Cortex of kidney (tissue), 1 donor: ENCODE results near the gene TACO1.

Experiments used
- DNase-seq: peaks from one replicate; lab custom pipeline; 2025; lab: John Stamatoyannopoulos, UW

Gene TACO1

DNA sequence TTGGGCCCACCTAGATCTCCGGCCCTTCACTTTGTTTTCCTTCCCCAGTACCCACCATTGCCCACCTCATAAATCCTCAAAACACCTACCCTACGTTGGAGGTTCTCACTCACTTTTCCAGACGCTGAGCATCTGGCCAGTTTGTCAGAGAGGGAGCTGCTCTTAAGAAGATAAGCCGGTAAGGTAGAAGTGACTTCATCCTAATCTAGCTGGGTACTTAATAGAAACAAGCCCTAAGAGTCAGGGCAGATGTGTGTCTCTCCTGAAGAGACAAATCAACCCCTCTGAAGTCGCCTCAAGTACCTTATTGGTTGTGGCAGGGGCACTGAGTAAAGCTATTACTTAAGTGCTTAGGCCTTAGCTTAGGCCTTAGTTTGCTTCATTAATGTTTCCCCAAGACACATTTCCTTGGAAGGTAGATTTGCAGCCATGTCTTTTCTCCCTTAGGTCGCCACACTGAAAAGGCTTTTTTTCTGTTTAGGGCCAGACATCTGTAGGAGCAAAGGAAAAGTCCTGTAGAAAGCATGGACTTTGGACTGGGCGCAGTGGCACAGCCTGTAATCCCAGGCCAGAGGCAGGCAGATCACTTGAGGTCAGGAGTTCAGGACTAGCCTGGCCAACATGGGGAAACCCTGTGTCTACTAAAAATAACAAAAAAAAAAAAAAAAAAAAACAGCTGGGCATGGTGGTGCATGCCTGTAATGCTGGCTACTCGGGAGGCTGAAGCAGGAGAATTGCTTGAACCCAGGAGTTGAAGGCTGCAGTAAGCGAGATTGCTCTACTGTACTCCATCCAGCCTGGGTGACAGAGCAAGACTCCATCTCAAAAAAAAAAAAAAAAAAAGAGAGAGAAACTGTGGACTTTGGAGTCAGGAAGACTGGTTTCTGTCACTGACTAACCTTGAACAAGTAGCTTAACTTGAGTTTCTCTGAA, 1.0 kb downstream of the TACO1 start:
- no peak for DNase-seq

GRCh38 chr17:63609816-63610573, 9.3 kb downstream of the TACO1 start:
- no peak for DNase-seq

GRCh38 chr17:63610854-63611253, 10.2 kb downstream of the TACO1 start:
- DNase-seq, result no peak

DNA sequence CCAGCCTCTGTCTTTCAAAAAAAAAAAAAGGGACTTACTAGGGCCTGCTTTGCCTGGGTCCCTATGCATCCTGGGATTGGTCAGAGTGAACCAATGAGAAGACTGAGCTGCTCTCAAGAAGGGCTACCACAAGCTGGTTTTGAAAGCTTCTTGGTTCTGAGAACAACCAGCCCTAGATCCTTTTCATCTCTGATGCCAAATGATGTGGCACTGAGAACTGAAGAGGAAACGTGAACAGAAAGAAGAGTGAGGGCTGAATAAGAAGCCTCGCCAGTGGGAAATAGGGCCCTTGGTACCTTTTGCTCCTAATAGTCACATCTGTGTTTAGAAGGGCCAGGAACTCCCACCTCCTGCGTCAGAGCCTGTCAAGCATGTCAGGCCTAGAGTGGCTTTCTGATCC, 10.7 kb downstream of the TACO1 start:
- no peak for DNase-seq

- DNase-seq, result no peak
Observed at GRCh38 chr17:63613663-63614062, 13.0 kb downstream of the TACO1 start.

DNA sequence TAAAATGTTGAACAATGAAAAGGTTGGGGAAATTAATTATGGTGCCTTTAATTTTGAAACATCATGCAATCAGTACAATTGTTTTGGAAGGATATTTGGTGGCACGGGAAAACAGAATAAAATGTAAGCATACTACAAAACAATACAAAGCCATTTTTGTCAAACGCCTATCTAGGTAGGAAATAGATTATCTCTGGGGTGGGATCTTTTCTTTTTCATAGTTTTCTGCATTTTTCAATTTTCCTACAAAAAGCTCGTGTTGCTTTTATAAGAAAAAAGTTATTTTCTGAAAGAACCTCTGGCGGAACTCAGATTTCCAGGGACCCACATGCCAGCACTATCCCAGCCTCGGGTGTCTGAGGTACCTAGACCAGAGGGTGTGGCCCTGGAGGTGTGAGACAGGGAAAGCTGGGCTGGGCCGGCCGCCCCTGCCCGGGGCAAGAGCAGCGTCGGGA, 20.6 kb downstream of the TACO1 start:
- no peak for DNase-seq

GRCh38 chr17:63621684-63622573, 21.2 kb downstream of the TACO1 start, which contains the start of gene MAP3K3:
Gene MAP3K3 (plus strand): TSS chr17:63622417. CDS start chr17:63622760, 343 bp downstream.
- DNase-seq, result peak; percentile 75

DNA sequence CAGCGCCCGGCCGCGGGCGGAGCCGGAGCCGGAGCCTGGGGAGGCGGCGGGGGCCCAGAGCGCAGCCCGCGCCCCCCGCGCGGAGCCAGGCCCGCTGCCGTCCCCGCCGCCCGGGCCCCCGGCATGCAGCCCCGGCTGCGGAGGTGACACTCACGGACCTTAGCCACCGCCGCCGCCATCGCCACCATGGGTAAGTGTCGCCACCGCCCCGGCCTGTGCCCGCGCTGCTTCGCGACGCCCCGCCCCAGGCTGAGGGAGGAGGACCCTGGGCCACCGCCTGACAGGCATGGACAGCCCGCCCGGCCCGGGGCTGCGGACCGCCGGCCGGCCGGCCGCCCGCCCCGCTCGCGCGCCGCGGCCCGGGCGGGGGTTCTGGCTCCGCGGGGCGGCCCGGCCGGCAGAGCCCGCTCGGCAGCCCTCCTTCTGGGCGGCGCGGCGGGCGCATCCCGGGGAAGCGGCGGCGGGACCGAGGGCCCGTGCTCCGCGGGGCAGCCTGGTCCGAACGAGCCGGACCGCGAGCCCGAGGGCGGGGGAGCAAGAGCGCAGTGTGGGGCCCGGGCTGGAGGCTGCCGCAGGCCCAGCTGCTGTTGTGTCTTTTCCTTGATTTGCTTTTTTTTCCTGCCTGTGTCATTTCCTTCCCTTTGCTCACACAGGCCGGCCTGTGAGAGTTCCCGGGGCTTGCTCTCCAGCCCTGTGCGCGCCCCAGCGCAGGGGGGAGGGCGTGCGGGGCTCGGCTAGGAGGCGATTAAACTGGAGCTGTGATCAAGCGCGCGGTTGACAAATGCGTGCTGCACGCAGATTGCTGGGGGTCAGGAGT, 22.1 kb downstream of the TACO1 start:
- DNase-seq, result no peak

GRCh38 chr17:63623786-63624530, 23.3 kb downstream of the TACO1 start:
- no peak for DNase-seq

- no peak for DNase-seq
Observed at GRCh38 chr17:63624531-63624880, 23.8 kb downstream of the TACO1 start.

DNA sequence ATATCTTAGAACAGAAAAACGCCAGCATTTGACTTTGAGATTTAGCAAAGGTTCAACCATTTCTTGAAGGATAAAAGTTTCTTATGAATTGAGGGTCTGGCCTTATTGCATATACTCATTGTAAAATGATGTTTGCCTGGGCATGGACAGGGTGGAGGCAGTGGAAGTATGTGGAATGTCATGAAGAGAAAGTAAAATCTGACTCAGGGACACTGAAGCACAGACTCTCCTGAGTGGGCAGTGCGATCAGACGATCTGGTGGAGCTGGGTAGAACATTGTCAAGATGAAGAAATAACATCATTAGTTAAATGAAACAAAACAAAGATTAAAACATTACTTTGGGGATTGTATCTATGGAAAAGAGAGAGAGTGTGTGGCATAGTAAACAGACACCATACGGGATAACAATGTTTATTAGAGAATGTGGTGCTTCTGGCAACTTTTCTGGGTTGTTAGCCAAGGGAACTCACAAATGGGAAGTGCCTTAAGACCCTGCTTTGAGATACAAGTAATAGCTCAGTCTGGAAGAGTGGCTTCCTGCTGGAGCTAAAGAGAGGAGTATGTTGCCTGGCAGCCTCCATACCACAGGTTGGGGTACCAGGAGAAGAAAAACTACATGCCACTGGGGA, 26.0 kb downstream of the TACO1 start:
- no peak for DNase-seq

DNA sequence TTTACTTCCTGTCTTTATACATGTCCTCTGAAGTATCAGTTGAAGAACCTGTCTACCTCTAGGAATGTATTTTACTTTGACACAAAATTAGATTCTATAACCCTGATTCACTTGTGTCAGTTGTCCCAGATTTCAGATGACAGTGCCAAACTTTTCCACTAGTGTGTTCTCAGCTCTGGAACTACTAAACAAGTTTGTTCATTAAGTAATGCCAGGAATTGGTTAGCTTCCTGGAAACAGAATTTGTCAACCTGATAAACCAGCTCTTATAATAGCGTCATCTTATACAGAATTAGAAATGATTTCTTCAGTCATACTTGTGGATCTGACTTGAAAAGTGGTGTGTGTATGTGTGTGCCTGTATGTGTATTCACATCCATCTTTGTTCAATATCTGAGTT, 28.9 kb downstream of the TACO1 start:
- no peak for DNase-seq

DNA sequence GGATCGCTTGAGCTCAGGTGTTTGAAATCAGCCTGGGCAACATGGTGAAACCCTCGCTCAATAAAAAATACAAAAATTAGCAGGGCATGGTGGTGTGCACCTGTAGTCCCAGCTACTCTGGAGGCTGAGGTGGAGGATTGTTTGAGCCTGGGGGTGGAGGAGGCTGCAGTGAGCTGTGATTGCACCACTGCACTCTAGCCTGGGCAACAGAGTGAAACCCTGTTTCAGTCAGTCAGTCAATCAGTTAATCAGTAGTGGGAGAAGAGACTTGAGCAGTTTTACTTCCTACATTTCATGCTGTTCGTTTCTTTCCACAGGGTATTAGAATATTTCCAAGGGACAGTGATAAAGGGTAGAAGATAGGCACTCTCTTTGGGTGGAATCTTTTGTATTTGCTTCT, 30.4 kb downstream of the TACO1 start:
- DNase-seq, result no peak

DNA sequence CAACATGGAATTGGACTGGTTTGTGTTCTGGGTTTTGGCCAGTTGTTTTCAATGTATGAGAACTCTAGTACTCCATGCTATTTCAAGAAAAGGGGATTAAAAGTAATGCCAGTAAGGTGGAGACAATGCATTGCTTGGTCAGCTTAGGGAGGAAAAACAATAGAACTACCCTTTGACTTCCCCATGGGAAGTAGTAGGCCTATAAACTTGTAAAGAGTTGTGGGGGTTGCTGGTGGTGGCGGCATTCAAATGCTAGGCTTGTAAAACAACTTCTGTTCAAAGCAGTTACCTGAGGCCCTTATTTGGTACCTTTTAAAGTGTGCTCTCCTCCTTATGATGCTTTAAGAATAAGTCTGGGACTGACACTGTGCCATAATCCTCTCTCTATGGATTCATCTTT, 30.9 kb downstream of the TACO1 start:
- DNase-seq, result no peak

GRCh38 chr17:63633742-63634141, 33.0 kb downstream of the TACO1 start:
- no peak for DNase-seq

DNA sequence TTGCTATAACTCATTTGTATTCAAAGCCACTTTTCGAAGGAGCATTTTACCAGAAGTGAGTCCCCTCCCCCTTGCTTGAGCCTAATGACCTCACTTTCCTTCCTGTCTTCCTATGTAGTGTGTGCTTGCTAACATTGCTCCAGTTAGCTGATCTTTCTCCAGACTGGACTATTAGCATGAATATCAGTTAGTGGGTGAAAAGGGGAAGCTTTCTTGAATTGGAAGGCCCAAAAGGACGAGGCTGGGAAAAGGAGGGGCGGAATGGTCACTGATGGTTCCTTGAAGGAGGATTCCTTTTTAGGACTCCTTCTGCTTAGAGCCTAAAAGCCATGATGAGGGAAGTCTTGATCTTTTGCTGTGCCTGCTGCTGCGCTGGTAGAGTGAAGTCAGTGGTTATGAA, 33.5 kb downstream of the TACO1 start:
- no peak for DNase-seq

- no peak for DNase-seq
Observed at GRCh38 chr17:63634816-63635215, 34.1 kb downstream of the TACO1 start.

DNA sequence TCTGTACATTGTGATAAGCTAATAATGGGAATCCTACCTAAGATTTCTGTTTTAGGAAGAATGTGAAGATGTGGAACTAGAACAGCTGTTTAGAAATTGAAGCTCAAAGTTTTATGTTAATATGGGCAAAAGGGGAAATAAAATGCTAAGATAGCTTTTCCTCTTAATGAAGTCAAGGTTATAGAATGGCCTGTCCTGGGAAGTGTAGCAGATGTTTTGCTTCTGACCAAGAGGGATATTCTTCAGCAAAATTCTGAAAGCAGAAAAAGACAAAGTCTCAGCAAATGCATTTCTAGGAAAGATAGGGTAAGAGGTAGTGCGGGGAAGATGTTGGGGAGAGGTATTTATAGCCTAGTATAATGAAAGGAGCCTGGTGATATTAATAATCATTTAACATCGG, 34.6 kb downstream of the TACO1 start:
- no peak for DNase-seq

DNA sequence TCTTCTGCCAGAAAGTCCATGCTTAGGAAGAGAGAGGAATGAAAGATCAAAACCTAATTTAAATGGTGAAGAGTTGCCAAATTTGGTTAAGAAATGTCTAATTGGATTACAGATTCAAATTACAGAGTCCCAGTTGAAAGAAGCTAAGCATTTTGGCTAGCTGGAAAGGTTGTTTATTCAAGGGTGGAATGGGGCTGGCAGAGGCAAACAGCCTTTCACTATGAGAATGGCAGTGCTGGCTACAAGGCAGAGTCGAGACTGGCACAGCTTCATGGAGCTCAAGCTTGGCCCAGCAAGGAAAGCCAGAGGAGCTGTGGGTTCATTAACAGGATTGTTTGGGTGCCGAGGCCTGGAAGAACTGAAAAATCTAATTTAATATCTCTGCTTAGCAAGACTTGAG, 35.1 kb downstream of the TACO1 start:
- no peak for DNase-seq

DNA sequence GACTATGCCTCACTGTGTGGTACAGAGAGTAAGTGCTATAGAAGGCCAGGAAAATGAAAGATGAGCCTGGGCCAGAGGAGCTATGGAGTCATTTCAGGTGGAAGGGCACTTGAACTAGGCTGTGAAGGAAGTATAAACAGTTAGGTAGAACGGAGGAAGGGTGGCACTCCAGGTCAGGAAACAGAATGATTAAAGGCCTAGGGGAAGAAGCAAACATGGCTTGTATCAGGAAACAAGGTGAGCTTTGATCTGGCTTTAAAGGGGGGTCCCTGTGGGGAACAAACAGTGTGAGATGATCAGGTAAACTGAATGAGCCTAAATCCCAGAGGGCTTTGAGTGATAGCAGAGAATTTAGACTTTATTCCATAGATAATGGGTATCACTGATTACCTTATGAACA, 38.4 kb downstream of the TACO1 start:
- DNase-seq, result no peak
